Endothelial cell of umbilical vein (primary cell): ENCODE measurements around the gene GBE1. TPM values are rescaled to one million over a fixed set of nuclear protein-coding genes. Genes with fewer than 3 reads are reported as not detected.

Experiments
- BruUV-seq: library from RNA; stranded (reverse); fragments of 400-500 nt; replicated peaks from 2 replicates; lab custom pipeline; 2021; lab: Mats Ljungman, UMichigan
- CTCF ChIA-PET: fragments of 300-600, 350-600 bp; sonication (Branson Sonifier 250); formaldehyde crosslinking; loops from one replicate; lab custom pipeline; 2021; ENCODE audit warnings: antibody characterized with exemption, inconsistent platforms; lab: Charles Lee
- POLR2A ChIA-PET: fragments of 300-600, 350-600 bp; sonication (Branson Sonifier 250); formaldehyde crosslinking; loops from one replicate; lab custom pipeline; 2021; ENCODE audit warnings: antibody characterized with exemption, inconsistent platforms; lab: Charles Lee
- DNase-seq: peaks from one replicate; pipeline ENCODE4 v3.0.0-alpha.2; 2011; ENCODE audit warnings: low read depth, low spot score
- FAIRE-seq: peaks from 2 replicates; lab custom pipeline; 2011; peaks lifted over from hg19 to GRCh38; lab: Jason Lieb, UNC
- H2AFZ ChIP-seq: 2 replicates; pipeline ENCODE4 v1.6.0; 2012; ENCODE audit warnings: low read depth, low read length, control low read depth, inconsistent platforms
- H3K27ac ChIP-seq: 2 replicates; pipeline ENCODE4 v1.5.1; 2011; ENCODE audit warnings: low read depth, mild to moderate bottlenecking, control low read depth, low read length, moderate library complexity; ENCODE audit not compliant: insufficient read depth
- H3K27me3 ChIP-seq, 2 experiments: 2 replicates each; pipeline versions ENCODE4 v1.6.0 to v1.6.1; 2011; ENCODE audit warnings: low read length in 2 of 2, mixed read lengths in 1 of 2; ENCODE audit not compliant: control insufficient read depth in 2 of 2, insufficient read depth in 2 of 2
- H3K36me3 ChIP-seq, 2 experiments: 2 replicates in 1 of 2; 3 replicates in 1 of 2; pipeline ENCODE4 v1.5.1; 2011; ENCODE audit warnings: low read length in 2 of 2, mild to moderate bottlenecking in 1 of 2, moderate library complexity in 1 of 2; ENCODE audit not compliant: control insufficient read depth in 2 of 2, insufficient read depth in 2 of 2; ENCODE audit errors: extremely low read depth in 1 of 2
- H3K4me1 ChIP-seq: 3 replicates; pipeline ENCODE4 v1.5.1; 2011; ENCODE audit warnings: mild to moderate bottlenecking, low read length; ENCODE audit not compliant: control insufficient read depth, insufficient read depth; ENCODE audit errors: extremely low read depth
- H3K4me2 ChIP-seq: 2 replicates; pipeline ENCODE4 v1.6.1; 2011; ENCODE audit warnings: low read length, control low read depth, mixed read lengths; ENCODE audit not compliant: insufficient read depth
- H3K4me3 ChIP-seq, 3 experiments: fragments of 200-600 bp in 1 of 3; sonication (generic), shearing (Covaris generic) in 1 of 3; replicated peaks in 1 of 3; 2 replicates each; pipeline ENCODE4 v1.5.1; 2011 to 2016; ENCODE audit warnings: control low read depth in 3 of 3, low read length in 3 of 3, mild to moderate bottlenecking in 2 of 3, inconsistent platforms in 1 of 3, low read depth in 1 of 3, moderate library complexity in 1 of 3; ENCODE audit not compliant: insufficient read depth in 1 of 3
- H3K79me2 ChIP-seq: 2 replicates; pipeline ENCODE4 v1.6.0; 2012; ENCODE audit warnings: low read length, inconsistent platforms; ENCODE audit not compliant: control insufficient read depth, insufficient read depth
- H3K9ac ChIP-seq: replicated peaks from 2 replicates; pipeline ENCODE3; 2011; ENCODE audit warnings: low read length, control low read depth; ENCODE audit not compliant: insufficient read depth; ENCODE audit errors: extremely low read depth
- H3K9me1 ChIP-seq: replicated peaks from 3 replicates; pipeline ENCODE4 v1.6.0; 2011; ENCODE audit warnings: mild to moderate bottlenecking, low read length; ENCODE audit not compliant: control insufficient read depth, insufficient read depth; ENCODE audit errors: extremely low read depth
- H3K9me3 ChIP-seq: replicated peaks from 2 replicates; pipeline ENCODE4 v1.5.1; 2012; ENCODE audit warnings: low read length, inconsistent platforms; ENCODE audit not compliant: control insufficient read depth, insufficient read depth
- H4K20me1 ChIP-seq: replicated peaks from 2 replicates; pipeline ENCODE3; 2011; ENCODE audit warnings: mild to moderate bottlenecking, low read length; ENCODE audit not compliant: control insufficient read depth, insufficient read depth; ENCODE audit errors: extremely low read depth
- CTCF ChIP-seq, 2 donors: IDR thresholded peaks; 1 replicate in 1 of 2; 2 replicates in 1 of 2; pipeline ENCODE4 v1.5.1; 2011; ENCODE audit warnings: low read length in 2 of 2, mild to moderate bottlenecking in 2 of 2, moderate library complexity in 2 of 2, control low read depth in 1 of 2, inconsistent platforms in 1 of 2, low read depth in 1 of 2; ENCODE audit not compliant: insufficient read depth in 1 of 2; ENCODE audit errors: extremely low read depth in 1 of 2
- EZH2 ChIP-seq: IDR thresholded peaks from 2 replicates; pipeline ENCODE4 v1.6.1; 2012; ENCODE audit warnings: borderline replicate concordance, low read depth, mild to moderate bottlenecking, moderate library complexity, low read length, inconsistent platforms; ENCODE audit not compliant: severe bottlenecking
- FOS ChIP-seq: IDR thresholded peaks from 2 replicates; pipeline ENCODE4 v1.6.1; 2011; ENCODE audit warnings: mild to moderate bottlenecking, low read length, moderate library complexity, borderline replicate concordance; ENCODE audit not compliant: insufficient read depth
- GATA2 ChIP-seq: IDR thresholded peaks from 2 replicates; pipeline ENCODE4 v1.7.0; 2011; ENCODE audit warnings: low read depth, mild to moderate bottlenecking, moderate library complexity, mixed read lengths, low read length; ENCODE audit not compliant: insufficient read length, insufficient read depth
- JUN ChIP-seq: IDR thresholded peaks from 2 replicates; pipeline ENCODE4 v1.6.1; 2011; ENCODE audit warnings: borderline replicate concordance, low read depth; ENCODE audit not compliant: insufficient read length, insufficient read depth
- MYC ChIP-seq: IDR thresholded peaks from one replicate; pipeline ENCODE4 v1.6.1; 2011; ENCODE audit warnings: mild to moderate bottlenecking, low read depth, low read length
- POLR2A ChIP-seq: IDR thresholded peaks from 2 replicates; pipeline ENCODE4 v1.6.1; 2012; ENCODE audit warnings: low read depth, mild to moderate bottlenecking, control low read depth, low read length
- POLR2AphosphoS5 ChIP-seq: IDR thresholded peaks from 2 replicates; pipeline ENCODE4 v1.6.1; 2012; ENCODE audit warnings: low read depth, mild to moderate bottlenecking, control low read depth, low read length, moderate library complexity; ENCODE audit not compliant: insufficient read depth
- dilution Hi-C: fragments of 300-500 bp; cut with MboI; formaldehyde crosslinking; loops from one replicate; pipeline ENCODE4 v1.15.0; 2019; ENCODE audit warnings: low sequenced_read_pairs; ENCODE audit not compliant: extremely low pct_ligation_motif_present
- intact Hi-C: fragments of 100-400 bp; cut with micrococcal nuclease; formaldehyde crosslinking; loops from one replicate; pipeline ENCODE4 v1.10.0; 2022
- polyA plus RNA-seq, 4 experiments: library from polyadenylated mRNA; depleted of rRNA in 3 of 4; stranded (reverse) in 3 of 4; unstranded in 1 of 4; fragments of >200 nt; gene quantifications; 2 replicates each; pipeline versions ENCODE4 v1.2.1 to v1.2.3, GENCODE V29; 2011 to 2012; ENCODE audit warnings: missing spikeins in 1 of 4
- total RNA-seq: library from RNA; stranded (reverse); gene quantifications from 2 replicates; pipeline ENCODE4 v1.2.3, GENCODE V29; 2021
- TF ChIP-seq, protein P1 (sequence below): IDR thresholded peaks from 2 replicates; pipeline ENCODE4 v1.6.1; 2011; ENCODE audit not compliant: insufficient read depth, insufficient read length

Gene GBE1
- total and polyA plus RNA-seq, 2 donors (not counting 3 experiments of a cell fraction or from before 2014, with no cell fraction given): 35.9 to 110 TPM

DNA sequence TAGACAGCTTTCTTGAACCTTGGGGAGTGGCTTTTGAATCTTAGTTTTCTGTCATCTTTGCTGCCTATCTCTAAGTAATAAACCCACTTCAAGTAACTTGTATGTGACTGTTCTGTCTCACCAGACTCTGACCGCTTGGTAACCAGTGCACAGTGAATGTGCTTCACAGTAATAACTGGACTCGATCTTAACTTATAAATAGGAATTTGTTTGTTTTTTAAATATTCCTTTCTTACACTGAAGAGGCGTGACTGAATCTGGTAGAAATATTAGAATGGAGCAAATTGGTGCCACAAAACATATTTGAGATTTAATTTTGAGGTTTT is 318.0 kb downstream of the GBE1 start:
- no peak overlapping the region for H2AFZ ChIP-seq
- DNase-seq: no peak
- H3K4me2 ChIP-seq: no peak overlapping the region

More for the DNA sequence above, 318.0 kb downstream of the GBE1 start:
- H3K9ac ChIP-seq: no peak overlapping the region
- FAIRE-seq: no peak
- ChIA-PET POLR2A (no interaction called here), CTCF (interaction anchor here (1.7 kb wide), 1 partner anchor 24 kb away, joined by 3 read pairs; no protein-coding TSS in a partner anchor)
- no peaks in the 10 kb centered on the region for H3K79me2 ChIP-seq
- H3K27ac ChIP-seq: no peak overlapping the region
- H3K4me3 ChIP-seq: no peak overlapping the region
- intact Hi-C loops: no loop called here
- no peaks in the 10 kb centered on the region for H4K20me1 ChIP-seq
- no peaks in the 10 kb centered on the region for H3K9me3 ChIP-seq
- no TSS peak for BruUV-seq
- H3K9me1 ChIP-seq: peaks cover 2% of the 10 kb centered on the region
- TF ChIP-seq JUN (no peak), GATA2 (no peak), MYC (no peak), POLR2AphosphoS5 (no peak), FOS (no peak), CTCF (IDR thresholded peaks at IDR 0.05; ENCODE audit: extremely low read depth in 1 of 2, insufficient read depth in 1 of 2, low read depth in 1 of 2, low read length in 2 of 2) (no peak), EZH2 (no peak), POLR2A (no peak)
- TF ChIP-seq, protein P1, sequence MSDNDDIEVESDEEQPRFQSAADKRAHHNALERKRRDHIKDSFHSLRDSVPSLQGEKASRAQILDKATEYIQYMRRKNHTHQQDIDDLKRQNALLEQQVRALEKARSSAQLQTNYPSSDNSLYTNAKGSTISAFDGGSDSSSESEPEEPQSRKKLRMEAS: no peak
- no peaks in the 10 kb centered on the region for H3K36me3 ChIP-seq
- no peaks in the 10 kb centered on the region for H3K4me1 ChIP-seq
- H3K27me3 ChIP-seq: no peaks in the 10 kb centered on the region
- dilution Hi-C loops: no loop called here
